OCI-LY3 (cell line): ENCODE data around the gene CYP11A1.

ENCODE experiments used
- H2AFZ ChIP-seq: fragments of 200-600, 300-600 bp; shearing (Covaris generic); 2 replicates; pipeline ENCODE4 v1.6.0; 2014; ENCODE audit warnings: antibody characterized with exemption, low read depth, low read length
- H3K27ac ChIP-seq: fragments of 200-600, 300-600 bp; sonication (generic); 2 replicates; pipeline ENCODE4 v1.5.1; 2014; ENCODE audit warnings: mild to moderate bottlenecking, low read length, moderate library complexity, mixed read lengths
- H3K27me3 ChIP-seq: fragments of 200-600, 300-600 bp; sonication (generic); 2 replicates; pipeline ENCODE4 v1.6.1; 2014; ENCODE audit warnings: low read depth, low read length, mixed read lengths
- H3K36me3 ChIP-seq: fragments of 200-600, 300-600 bp; sonication (generic); replicated peaks from 2 replicates; pipeline ENCODE3; 2014; ENCODE audit warnings: low read depth, low read length, mixed read lengths
- H3K4me1 ChIP-seq: fragments of 300-600, 200-600 bp; sonication (generic); 2 replicates; pipeline ENCODE4 v1.6.1; 2014; ENCODE audit warnings: low read length, mixed read lengths
- H3K4me2 ChIP-seq: fragments of 200-600, 300-600 bp; sonication (generic); 2 replicates; pipeline ENCODE4 v1.6.1; 2014; ENCODE audit warnings: low read length, mixed read lengths
- H3K4me3 ChIP-seq: fragments of 300-600, 200-600 bp; sonication (generic); 2 replicates; pipeline ENCODE4 v1.5.1; 2014; ENCODE audit warnings: antibody characterized with exemption, mild to moderate bottlenecking, low read length, moderate library complexity
- H3K79me2 ChIP-seq: fragments of 300-600, 200-600 bp; shearing (Covaris generic); 2 replicates; pipeline ENCODE4 v1.6.1; 2014; ENCODE audit warnings: mild to moderate bottlenecking, low read length, mixed read lengths
- H3K9ac ChIP-seq: fragments of 300-600, 200-600 bp; shearing (Covaris generic); 2 replicates; pipeline ENCODE4 v1.6.0; 2014; ENCODE audit warnings: mild to moderate bottlenecking, low read length, moderate library complexity
- H3K9me3 ChIP-seq: fragments of 200-600, 300-600 bp; shearing (Covaris generic); 2 replicates; pipeline ENCODE4 v1.6.1; 2014; ENCODE audit warnings: low read length, mixed read lengths; ENCODE audit not compliant: insufficient read depth
- H4K20me1 ChIP-seq: fragments of 200-600, 300-600 bp; sonication (generic); 2 replicates; pipeline ENCODE4 v1.6.1; 2016; ENCODE audit warnings: low read length, mixed read lengths; ENCODE audit not compliant: insufficient read depth
- EZH2phosphoT487 ChIP-seq: fragments of 200-600 bp; shearing (Covaris generic); IDR thresholded peaks from 2 replicates; pipeline ENCODE4 v1.6.1; 2018; ENCODE audit warnings: antibody characterized with exemption, mixed run types, low read depth
- TF ChIP-seq, protein P1 (sequence below): fragments of 200-600, 300-600 bp; sonication (generic); IDR thresholded peaks from 2 replicates; pipeline ENCODE4 v1.5.1; 2014; ENCODE audit warnings: antibody characterized with exemption, low read length, low read depth

The CYP11A1 gene

GRCh38 chr15:74373731-74374647 is 6.5 kb upstream of the CYP11A1 start:
- H3K9me3 ChIP-seq = no peaks in the 10 kb centered on the region
- H3K79me2 ChIP-seq = no peaks in the 10 kb centered on the region
- H3K4me1 ChIP-seq = peaks cover 50% of the 10 kb centered on the region
- H3K36me3 ChIP-seq = no peaks in the 10 kb centered on the region
- no peaks in the 10 kb centered on the region for H3K27me3 ChIP-seq
- peak overlapping the region; percentile 84 for H3K4me3 ChIP-seq
- peak overlapping the region; percentile 65 for H3K9ac ChIP-seq
- no peaks in the 10 kb centered on the region for H4K20me1 ChIP-seq
- H3K4me2 ChIP-seq = peak overlapping the region; percentile 93
- H3K27ac ChIP-seq = peak overlapping the region; percentile 46
- peak overlapping the region; percentile 71 for H2AFZ ChIP-seq
- TF ChIP-seq, protein P1, sequence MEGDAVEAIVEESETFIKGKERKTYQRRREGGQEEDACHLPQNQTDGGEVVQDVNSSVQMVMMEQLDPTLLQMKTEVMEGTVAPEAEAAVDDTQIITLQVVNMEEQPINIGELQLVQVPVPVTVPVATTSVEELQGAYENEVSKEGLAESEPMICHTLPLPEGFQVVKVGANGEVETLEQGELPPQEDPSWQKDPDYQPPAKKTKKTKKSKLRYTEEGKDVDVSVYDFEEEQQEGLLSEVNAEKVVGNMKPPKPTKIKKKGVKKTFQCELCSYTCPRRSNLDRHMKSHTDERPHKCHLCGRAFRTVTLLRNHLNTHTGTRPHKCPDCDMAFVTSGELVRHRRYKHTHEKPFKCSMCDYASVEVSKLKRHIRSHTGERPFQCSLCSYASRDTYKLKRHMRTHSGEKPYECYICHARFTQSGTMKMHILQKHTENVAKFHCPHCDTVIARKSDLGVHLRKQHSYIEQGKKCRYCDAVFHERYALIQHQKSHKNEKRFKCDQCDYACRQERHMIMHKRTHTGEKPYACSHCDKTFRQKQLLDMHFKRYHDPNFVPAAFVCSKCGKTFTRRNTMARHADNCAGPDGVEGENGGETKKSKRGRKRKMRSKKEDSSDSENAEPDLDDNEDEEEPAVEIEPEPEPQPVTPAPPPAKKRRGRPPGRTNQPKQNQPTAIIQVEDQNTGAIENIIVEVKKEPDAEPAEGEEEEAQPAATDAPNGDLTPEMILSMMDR = peak; percentile 93
- TF ChIP-seq EZH2phosphoT487 = no peak

DNA sequence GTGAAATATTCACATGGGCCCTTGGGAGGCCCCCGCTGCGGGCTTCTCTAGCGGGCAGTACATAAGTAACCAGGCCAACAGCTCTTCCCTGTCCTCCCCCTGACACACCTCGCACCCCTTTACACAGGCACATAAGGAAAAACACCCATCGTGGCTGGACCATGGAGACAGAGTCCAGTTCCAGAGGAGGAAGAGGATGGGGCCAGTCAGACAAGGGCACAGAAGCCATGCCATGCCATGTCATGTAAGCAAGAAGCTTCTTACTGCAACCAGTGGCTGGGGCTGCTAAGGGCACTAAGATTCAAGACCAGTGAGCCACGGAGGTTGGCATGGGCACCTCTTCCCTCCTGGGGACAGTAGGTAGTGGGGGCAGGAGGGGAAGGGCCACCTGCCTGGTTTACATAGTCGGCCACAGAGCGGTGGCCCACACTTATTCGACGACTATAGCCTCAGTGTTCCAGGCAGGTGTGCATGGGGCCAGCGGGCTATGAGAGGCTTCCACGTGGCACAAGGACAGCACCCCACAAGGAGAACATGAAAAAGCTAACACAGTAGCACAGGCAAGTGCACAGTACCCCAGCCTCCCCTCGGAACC is 5.7 kb upstream of the CYP11A1 start:
- H3K9me3 ChIP-seq = no peaks in the 10 kb centered on the region
- H3K4me3 ChIP-seq = peak overlapping the region; percentile 84
- peak overlapping the region; percentile 65; the same call in 1 of the 2 replicates for H3K9ac ChIP-seq
- H3K4me2 ChIP-seq = peak overlapping the region; percentile 93
- no peaks in the 10 kb centered on the region for H3K36me3 ChIP-seq
- H2AFZ ChIP-seq = peak overlapping the region; percentile 71; the same call in 1 of the 2 replicates
- peaks cover 41% of the 10 kb centered on the region for H3K4me1 ChIP-seq
- H3K79me2 ChIP-seq = no peaks in the 10 kb centered on the region
- H3K27me3 ChIP-seq = no peaks in the 10 kb centered on the region
- no peak for TF ChIP-seq EZH2phosphoT487
- TF ChIP-seq, protein P1 = no peak
- H4K20me1 ChIP-seq = no peaks in the 10 kb centered on the region
- no peak overlapping the region for H3K27ac ChIP-seq

DNA sequence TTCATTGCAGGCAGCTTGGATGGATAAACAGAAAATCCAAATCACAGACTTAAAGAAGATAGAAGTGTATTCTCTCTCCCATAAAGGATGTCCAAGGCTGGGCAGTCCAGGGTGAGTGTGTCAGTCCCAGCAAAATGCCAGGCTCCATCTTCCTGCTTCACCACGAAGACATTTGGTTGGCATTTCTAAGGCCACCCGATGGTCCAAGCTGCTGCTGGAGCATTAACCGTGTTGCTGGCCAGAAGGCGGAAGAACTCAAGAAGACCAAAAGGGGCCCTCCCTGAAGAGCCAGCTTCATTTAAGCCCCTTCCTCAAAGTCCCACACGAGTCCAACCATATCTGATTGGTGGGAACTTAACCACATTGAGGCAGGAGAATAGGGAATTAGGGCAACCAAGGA is 3.0 kb upstream of the CYP11A1 start:
- TF ChIP-seq EZH2phosphoT487 = no peak
- TF ChIP-seq, protein P1 = no peak
- H3K4me1 ChIP-seq = peaks cover 19% of the 10 kb centered on the region
- H3K79me2 ChIP-seq = no peaks in the 10 kb centered on the region
- no peak overlapping the region for H2AFZ ChIP-seq
- no peak overlapping the region for H3K27ac ChIP-seq
- peaks cover under 1% of the 10 kb centered on the region; the same call in 1 of the 2 replicates for H3K27me3 ChIP-seq
- no peaks in the 10 kb centered on the region for H4K20me1 ChIP-seq
- no peak overlapping the region for H3K4me2 ChIP-seq
- H3K9ac ChIP-seq = no peak overlapping the region
- H3K9me3 ChIP-seq = no peaks in the 10 kb centered on the region
- H3K4me3 ChIP-seq = no peak overlapping the region
- H3K36me3 ChIP-seq = no peaks in the 10 kb centered on the region

GRCh38 chr15:74369756-74370155 is 2.3 kb upstream of the CYP11A1 start:
- no peak for TF ChIP-seq EZH2phosphoT487
- TF ChIP-seq, protein P1 = no peak
- Histone ChIP-seq H3K4me3 (no peak overlapping the region), H3K9ac (no peak overlapping the region), H3K9me3 (no peaks in the 10 kb centered on the region), H3K36me3 (no peaks in the 10 kb centered on the region), H3K27ac (no peak overlapping the region), H3K4me1 (peaks cover 18% of the 10 kb centered on the region), H3K4me2 (no peak overlapping the region), H2AFZ (no peak overlapping the region), H3K79me2 (no peaks in the 10 kb centered on the region), H4K20me1 (no peaks in the 10 kb centered on the region), H3K27me3 (peaks cover 6% of the 10 kb centered on the region)
